Sigmoid colon (tissue), 4 donors: ENCODE measurements around the gene IL7R.

Experiments
- CTCF ChIP-seq, 4 experiments: fragments of 450-650 bp in 3 of 4; fragments of 200-600 bp in 1 of 4; IDR thresholded peaks; one replicate each; pipeline ENCODE4 v1.5.1; 2016 to 2019; ENCODE audit warnings: antibody characterized with exemption in 4 of 4, mild to moderate bottlenecking in 3 of 4, moderate library complexity in 2 of 4
- POLR2A ChIP-seq, 2 donors: fragments of 450-650 bp; IDR thresholded peaks; one replicate each; pipeline ENCODE4 v1.6.1; 2016; ENCODE audit warnings: antibody characterized with exemption in 2 of 2, mild to moderate bottlenecking in 2 of 2, moderate library complexity in 2 of 2
- POLR2AphosphoS5 ChIP-seq, 4 donors: sonication (generic); formaldehyde crosslinking; IDR thresholded peaks; one replicate each; pipeline ENCODE4 v1.6.1; 2017; ENCODE audit warnings: antibody characterized with exemption in 4 of 4

- TF ChIP-seq POLR2A (IDR thresholded peaks at IDR 0.05), result no peak
- TF ChIP-seq CTCF (IDR thresholded peaks at IDR 0.05), result no peak
- no peak for TF ChIP-seq POLR2AphosphoS5 (IDR thresholded peaks at IDR 0.05)
Measured at GRCh38 chr5:35830587-35830986, 26.1 kb upstream of the IL7R start.
